Stimulated activated CD4-positive, alpha-beta T cell treated with anti-CD3 and anti-CD28 coated beads, Interleukin-4, amount 100 ng/mL, for 48 hours (primary cell): ENCODE data around the gene KISS1.

Source experiments
- DNase-seq, 2 donors: peaks; one replicate each; pipeline ENCODE4 v3.0.0-alpha.2; 2020; ENCODE audit warnings: low read depth in 2 of 2

KISS1 gene

GRCh38 chr1:204192589-204193352 is 3.5 kb downstream of the KISS1 start:
- no peak for DNase-seq

GRCh38 chr1:204192046-204192445 is 4.2 kb downstream of the KISS1 start:
- DNase-seq: no peak

GRCh38 chr1:204191456-204191855 is 4.8 kb downstream of the KISS1 start:
- no peak for DNase-seq

GRCh38 chr1:204190212-204191211 is 5.8 kb downstream of the KISS1 start:
- DNase-seq: no peak

GRCh38 chr1:204188959-204189639 is 7.2 kb downstream of the KISS1 start:
- no peak for DNase-seq

- DNase-seq: no peak
These were observed 9.7 kb downstream of the KISS1 start for GRCh38 chr1:204186597-204186996.

- DNase-seq: no peak
These were observed 15.2 kb downstream of the KISS1 start for GRCh38 chr1:204181116-204181515.

GRCh38 chr1:204180133-204180532 is 16.2 kb downstream of the KISS1 start:
- DNase-seq: no peak

- DNase-seq: no peak
These were observed 17.6 kb downstream of the KISS1 start for GRCh38 chr1:204178487-204179281.

- DNase-seq: no peak
These were observed 19.2 kb downstream of the KISS1 start for GRCh38 chr1:204177133-204177532.

GRCh38 chr1:204176049-204176448 is 20.2 kb downstream of the KISS1 start:
- no peak for DNase-seq

- DNase-seq: no peak
These were observed 21.3 kb downstream of the KISS1 start for GRCh38 chr1:204174958-204175357.

GRCh38 chr1:204172404-204173029 is 23.8 kb downstream of the KISS1 start:
- DNase-seq: no peak

GRCh38 chr1:204171751-204172178 is 24.5 kb downstream of the KISS1 start:
- DNase-seq: no peak

GRCh38 chr1:204170494-204171155 is 25.7 kb downstream of the KISS1 start:
- DNase-seq: no peak

GRCh38 chr1:204169858-204170257 is 26.4 kb downstream of the KISS1 start:
- DNase-seq: no peak

GRCh38 chr1:204167730-204168129 is 28.6 kb downstream of the KISS1 start:
- no peak for DNase-seq

- no peak for DNase-seq
These were observed 30.1 kb downstream of the KISS1 start, which contains the start of gene REN for GRCh38 chr1:204166219-204166618. REN (minus strand) TSS chr1:204166337; CDS start chr1:204166293, 44 bp downstream.

GRCh38 chr1:204162494-204163074 is 33.7 kb downstream of the KISS1 start:
- DNase-seq: peak; percentile 65 to 71
